NCI-H748 treated with DMSO at 0.1 percent for 48 hours (cell line): Measurements from ENCODE around the gene TMEM266.

ENCODE experiments used
- DNase-seq: peaks from one replicate; lab custom pipeline; 2025; lab: John Stamatoyannopoulos, UW

The TMEM266 gene

GRCh38 chr15:76162784-76163456, 103.1 kb downstream of the TMEM266 start:
- no peak for DNase-seq

- DNase-seq, result no peak
Observed at GRCh38 chr15:76163457-76164295, 103.9 kb downstream of the TMEM266 start.

- no peak for DNase-seq
Observed at GRCh38 chr15:76164602-76165001, 104.8 kb downstream of the TMEM266 start.

GRCh38 chr15:76165951-76166350, 106.2 kb downstream of the TMEM266 start:
- DNase-seq, result no peak

- no peak for DNase-seq
Observed at GRCh38 chr15:76168237-76168984, 108.6 kb downstream of the TMEM266 start.

- no peak for DNase-seq
Observed at GRCh38 chr15:76169018-76169417, 109.2 kb downstream of the TMEM266 start.

DNA sequence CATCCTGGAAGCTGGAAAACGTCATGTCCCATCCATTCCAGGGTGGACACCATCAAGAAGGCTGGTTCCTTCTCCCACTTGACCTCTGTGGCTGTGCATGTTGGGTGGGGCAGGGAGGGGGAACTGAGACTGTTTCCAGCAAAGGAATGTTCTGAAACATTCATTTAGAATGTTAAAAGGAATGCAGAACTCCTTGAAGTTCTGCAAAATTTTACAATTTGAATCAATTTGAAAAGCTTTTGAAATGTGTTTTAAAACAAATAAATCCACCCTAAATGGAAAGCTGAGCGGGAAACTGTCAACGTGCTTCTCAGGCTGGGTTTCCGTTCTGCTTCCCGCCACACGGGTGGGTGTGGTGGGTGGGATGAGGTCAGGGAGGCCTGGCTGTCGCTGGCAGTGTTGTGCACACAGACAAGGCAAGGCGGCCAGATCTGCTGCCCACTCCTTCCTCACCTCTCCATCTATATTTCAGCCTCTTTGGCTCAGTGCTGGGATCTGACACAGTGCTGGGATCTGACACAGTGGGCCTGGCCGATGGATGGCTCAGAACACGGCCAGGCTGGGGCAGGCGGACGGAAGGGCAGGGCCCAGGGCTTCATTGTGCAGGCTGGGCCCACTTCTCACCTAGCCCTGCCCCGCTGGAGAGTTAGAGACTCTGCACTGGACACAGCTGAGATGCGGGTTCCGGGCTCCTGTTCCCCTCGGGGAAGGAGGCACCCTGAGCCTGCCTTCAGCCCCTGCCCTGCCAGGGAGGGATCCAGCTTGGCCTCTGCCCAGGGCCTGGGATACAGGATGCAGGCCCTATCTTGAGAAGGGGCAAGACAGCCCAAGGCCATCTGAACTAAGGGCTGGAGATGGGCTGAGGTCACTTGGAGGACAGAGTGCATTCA, 110.4 kb downstream of the TMEM266 start:
- DNase-seq, result no peak

DNA sequence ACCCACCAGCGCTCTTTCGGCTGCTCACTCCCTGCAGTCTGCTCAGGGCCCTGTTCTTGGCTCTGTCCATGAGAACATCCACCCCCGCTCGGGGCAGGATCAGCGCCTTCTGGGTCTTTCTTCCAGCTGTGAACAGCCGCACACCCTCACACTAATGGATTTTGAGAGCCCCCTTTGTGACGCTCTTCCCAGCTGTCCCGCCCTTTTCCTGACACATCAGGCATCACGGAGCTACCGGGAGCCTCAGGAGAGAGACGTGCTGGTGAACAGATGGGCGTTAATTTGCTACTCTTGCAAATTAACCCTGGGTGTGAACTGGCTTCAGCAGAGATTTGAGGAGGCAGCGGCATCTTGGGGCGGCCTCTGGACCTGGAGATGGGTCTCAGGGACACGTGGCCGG, 113.0 kb downstream of the TMEM266 start:
- no peak for DNase-seq

DNA sequence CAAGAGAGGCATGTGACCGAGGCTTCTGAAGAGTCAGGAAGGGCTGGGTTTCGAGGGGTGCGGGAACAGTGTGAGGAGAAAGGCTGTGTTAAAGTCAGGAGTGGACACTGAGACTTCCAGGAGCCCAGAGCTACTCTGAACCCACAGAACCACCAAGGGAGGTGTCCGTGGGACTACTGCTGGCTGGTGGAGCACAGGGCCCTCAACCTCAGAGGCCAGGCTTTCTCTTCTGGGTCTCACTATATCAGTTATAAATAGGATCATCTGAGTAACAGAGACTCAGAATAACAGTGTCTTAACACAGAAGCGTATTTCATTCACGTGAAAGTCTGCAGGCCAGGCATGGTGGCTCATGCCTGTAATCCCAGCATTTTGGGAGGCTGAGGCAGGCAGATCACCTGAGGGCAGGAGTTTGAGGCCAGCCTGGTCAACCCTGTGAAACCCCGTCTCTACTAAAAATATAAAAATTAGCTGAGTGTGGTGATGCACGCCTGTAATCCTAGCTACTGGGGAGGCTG, 113.6 kb downstream of the TMEM266 start:
- no peak for DNase-seq

GRCh38 chr15:76174654-76175053, 114.9 kb downstream of the TMEM266 start:
- DNase-seq, result no peak

GRCh38 chr15:76175442-76175841, 115.7 kb downstream of the TMEM266 start:
- DNase-seq, result no peak

GRCh38 chr15:76176059-76176458, 116.3 kb downstream of the TMEM266 start:
- no peak for DNase-seq

GRCh38 chr15:76176487-76177085, 116.8 kb downstream of the TMEM266 start:
- DNase-seq, result no peak

- DNase-seq, result no peak
Observed at GRCh38 chr15:76177491-76178040, 117.8 kb downstream of the TMEM266 start.

DNA sequence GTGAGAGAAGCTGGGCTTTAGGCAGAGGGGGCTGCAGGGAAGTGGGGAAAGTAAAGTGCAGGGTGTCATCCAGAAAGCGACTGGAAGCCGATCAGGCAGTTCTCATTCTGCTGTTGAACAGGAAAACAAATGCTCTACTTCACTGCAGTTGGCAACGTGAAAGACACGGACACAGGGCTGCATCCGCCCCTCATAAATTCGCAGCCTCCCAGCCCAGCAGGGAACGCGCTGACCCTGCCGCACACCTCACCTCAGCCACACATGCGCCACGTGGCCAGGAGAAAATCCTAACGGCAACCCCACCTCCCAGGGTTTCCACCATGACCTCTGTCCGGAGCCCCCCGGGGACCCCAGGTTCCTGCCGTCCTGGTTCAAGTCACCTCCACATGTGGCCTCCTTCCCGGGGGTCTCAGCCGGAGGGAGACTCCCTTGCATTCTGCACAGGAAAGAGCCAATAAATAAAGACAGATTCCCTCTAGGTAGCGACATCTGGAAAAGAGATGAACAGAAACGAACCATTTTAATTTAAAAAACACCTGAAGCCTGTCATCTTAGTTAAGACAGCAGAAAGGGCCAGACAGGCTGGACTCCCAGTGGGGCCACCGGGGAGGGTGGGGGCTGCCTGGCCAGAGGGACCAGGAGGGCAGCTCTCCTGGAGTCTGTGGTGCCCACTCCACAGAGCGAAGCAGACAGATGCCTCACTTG, 118.7 kb downstream of the TMEM266 start:
- DNase-seq, result no peak

DNA sequence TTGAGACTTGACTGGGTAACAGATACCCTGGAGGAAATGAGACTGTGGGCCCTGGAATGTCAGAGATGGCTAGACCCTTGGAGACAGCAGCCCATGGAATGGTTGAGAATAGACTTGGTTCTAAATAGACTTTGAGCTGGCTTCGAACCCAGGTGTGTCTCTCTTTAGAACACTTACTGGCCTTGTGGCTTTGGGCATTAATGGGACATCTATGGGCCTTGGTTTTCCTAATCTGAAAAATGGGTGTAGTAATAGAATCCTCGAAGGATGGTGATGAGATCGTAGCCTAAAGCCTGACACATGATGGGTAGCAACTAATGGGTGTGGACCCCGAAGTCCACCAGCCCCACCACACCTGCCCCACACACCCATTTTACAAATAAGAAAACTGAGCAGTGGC, 119.2 kb downstream of the TMEM266 start:
- DNase-seq, result no peak

DNA sequence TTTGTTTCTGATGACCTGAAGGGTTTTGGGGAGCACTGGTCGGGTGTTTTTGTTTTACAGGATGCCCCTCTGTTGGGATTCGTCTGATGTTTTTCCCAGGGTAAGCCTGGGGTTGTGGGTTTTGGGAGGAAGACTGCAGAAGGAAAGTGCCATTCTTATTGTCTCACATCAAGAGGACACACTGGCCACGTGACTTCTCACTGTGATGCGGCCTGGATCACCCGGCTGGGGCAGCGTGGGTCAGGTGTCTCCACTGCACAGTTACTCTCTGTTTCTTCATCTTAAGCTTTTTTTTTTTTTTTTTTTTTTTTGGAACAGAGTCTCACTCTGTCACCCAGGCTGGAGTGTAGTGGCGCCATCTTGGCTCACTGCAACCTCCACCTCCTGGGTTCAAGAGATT, 120.5 kb downstream of the TMEM266 start:
- no peak for DNase-seq

DNA sequence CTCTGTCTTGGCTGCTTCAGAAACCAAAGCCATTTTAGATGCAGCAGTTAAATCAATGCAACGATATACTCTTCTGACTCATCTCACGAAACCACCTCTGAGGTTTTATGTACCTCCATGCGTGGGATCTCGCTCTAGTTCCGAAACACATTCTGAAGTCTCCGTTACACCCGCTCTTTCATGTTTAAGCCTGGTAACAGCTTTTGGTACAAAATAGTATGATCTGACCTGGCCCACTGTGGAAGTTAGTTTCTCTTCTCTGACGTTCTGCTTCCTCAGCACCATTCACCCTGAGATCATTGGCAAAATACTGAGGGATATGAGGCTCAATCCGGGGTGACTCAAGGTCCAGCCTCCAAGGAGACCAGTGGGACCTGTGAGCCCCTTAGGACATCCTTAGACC, 121.9 kb downstream of the TMEM266 start:
- DNase-seq, result no peak

GRCh38 chr15:76183930-76184649, 124.3 kb downstream of the TMEM266 start:
- no peak for DNase-seq

DNA sequence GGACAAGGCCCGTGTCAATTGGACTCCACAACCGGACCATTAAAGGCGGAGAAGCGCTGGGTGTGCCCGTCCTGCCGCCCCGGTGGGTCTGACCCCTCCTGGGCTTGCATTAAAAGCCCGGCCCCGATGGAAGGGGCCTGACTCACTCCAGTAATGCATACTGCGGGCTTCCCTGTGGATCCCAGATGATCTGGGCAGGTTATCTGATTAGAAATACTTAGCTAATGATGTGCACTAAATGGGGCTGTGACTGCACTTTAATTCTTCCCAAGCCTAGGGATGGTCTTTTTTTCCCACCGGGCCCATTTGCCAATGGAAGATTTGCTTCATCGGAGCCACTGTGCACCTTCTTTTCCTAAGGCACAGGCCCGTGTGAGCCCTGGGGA, 124.9 kb downstream of the TMEM266 start:
- DNase-seq, result no peak
